Measurements from ENCODE around the gene RALY.

RALY gene

GRCh38 chr20:34082232-34082887 lies 88.6 kb downstream of the RALY start:
- no peak for DNase-seq

DNA sequence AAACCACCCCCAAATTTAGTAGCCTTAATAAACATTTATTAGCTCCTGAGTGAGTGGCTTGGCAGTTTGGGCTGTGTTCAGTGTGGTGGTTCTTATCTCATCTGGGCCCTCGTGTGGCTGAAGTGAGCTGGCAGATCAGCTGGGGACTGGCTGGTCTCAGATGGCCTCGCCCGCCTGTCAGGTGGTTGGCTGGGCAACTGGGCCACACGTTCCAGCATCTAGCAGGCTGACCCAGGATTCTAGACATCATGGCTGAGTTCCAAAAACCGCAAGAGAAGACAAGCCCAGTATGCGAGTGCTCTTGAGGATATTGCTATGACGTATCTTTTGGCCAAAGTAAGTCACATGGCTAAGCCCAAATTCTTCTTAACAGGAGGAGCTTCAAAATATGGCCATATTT lies 89.4 kb downstream of the RALY start:
- DNase-seq: peak in 1 of 2 donors; percentile 2

- no peak for DNase-seq
Observed at GRCh38 chr20:34083781-34084180, 90.1 kb downstream of the RALY start.

GRCh38 chr20:34084227-34084923 lies 90.7 kb downstream of the RALY start:
- no peak for DNase-seq

DNA sequence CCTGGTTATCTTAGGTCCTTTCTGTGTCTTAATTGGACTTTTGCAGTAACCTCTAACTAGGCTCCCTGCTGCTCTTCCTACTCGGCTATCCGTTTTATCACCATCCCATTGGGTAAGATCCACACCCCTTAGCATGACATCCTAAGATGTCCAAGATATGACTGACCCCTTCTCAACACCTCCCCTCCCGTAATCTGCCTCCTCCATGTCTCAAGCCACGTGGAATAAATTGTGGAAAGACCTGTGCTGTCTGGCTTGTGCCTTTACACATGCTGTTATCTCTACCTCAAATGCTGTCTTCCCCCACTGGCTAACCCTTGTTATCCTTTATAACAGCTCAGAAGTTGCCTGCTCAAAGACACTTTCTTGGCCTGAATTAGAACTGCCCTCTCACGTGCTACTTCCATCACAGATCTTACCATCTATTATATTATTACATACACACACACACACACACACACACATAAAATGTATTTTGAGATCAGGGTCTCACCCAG lies 91.9 kb downstream of the RALY start:
- DNase-seq: no peak

GRCh38 chr20:34088305-34089174 lies 94.8 kb downstream of the RALY start:
- DNase-seq: no peak

- DNase-seq: no peak
Observed at GRCh38 chr20:34089175-34089479, 95.4 kb downstream of the RALY start.

GRCh38 chr20:34089655-34090345 lies 96.1 kb downstream of the RALY start:
- no peak for DNase-seq

DNA sequence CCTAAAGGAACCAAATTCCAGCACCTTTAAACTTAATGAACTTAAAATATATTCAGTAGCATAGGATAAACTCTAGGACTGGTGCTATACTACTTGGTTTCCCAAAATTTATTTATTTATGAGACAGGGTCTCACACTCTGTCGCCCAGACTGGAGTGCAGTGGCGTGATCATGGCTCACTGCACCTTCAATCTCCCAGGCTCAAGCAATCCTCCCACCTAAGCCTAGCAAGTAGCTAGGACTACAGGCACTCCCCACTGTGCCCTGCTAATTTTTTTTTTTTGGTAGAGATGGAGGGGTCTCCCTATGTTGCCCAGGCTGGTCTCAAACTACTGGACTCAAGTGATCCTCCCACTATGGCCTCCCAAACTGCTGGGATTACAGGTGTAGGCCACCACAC lies 96.9 kb downstream of the RALY start:
- DNase-seq: no peak

GRCh38 chr20:34091637-34092200 lies 98.0 kb downstream of the RALY start:
- DNase-seq: no peak

DNA sequence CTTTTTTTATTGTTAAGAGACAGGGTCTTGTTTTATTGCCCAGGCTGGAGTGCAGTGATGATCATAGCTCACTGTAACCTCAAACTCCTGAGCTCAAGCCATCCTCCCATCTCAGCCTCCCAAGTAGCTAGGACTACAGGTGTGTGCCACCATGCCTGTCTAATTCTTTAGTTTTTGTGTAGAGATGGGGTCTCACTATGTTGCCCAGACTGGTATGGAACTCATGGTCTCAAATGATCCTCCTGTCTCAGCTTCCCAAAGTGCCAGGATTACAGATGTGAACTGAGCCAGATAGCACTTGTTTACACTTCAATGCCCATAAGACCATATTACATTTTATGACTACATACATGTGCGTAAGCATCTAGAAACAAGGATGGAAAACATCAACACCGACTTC lies 100.2 kb downstream of the RALY start:
- no peak for DNase-seq

DNA sequence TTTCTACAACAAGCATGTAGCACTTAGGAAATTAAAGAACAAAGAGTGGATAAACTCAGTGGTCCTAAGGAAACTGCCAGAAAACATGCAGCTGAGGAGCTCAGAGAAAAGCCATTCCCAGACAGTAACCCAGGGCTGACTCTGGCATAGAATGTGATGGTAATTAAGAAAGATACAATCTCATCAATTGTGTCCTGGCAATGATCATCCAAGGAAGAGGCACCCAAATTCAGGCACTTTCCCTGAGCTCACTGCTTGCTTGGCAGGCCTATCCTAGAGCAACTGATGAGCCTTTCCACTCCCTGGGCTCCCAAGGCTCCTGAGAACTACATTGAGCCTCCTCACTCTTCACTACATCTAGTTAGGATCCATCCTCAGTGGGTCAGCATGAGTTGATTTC lies 102.1 kb downstream of the RALY start:
- no peak for DNase-seq

GRCh38 chr20:34096699-34097444 lies 103.2 kb downstream of the RALY start:
- no peak for DNase-seq

GRCh38 chr20:34098570-34098969 lies 104.9 kb downstream of the RALY start:
- DNase-seq: no peak

DNA sequence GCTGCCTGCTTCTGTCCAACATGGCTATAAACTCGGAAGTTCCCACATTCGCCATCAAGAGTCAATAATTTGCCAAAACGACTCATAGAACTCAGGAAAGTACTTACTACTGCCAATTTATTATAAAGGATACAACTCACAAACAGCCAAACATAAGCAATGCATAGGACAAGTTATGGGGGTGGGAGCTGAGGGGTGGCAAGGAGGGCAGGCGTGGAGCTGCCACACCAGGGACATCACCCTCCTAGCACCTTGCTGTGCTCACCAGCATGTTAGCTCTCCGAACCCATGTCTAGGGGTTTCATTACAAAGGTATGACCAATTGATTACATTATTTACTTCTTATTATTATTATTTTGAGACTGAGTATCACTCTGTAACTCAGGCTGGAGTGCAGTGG lies 106.0 kb downstream of the RALY start:
- no peak for DNase-seq

DNA sequence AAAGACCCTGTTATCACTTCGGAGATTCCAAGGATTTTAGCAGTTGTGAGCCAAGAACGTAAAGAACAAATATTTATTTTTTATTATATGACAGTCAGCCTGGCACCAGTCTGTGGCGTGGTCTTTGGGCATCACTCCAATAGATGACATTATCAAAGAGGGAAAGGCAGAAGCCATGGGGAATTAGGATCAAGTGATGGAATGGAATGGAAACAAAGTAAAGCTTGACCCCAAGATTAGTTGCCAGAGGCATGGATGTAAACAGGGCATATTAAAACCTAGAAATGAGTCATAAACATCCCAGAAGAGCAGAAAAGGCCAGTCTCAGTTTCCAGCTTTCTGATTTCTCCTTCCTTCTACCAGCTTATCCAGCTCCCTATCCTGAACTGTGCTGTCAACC lies 106.9 kb downstream of the RALY start:
- no peak for DNase-seq

GRCh38 chr20:34102342-34102741 lies 108.6 kb downstream of the RALY start:
- DNase-seq: no peak

DNA sequence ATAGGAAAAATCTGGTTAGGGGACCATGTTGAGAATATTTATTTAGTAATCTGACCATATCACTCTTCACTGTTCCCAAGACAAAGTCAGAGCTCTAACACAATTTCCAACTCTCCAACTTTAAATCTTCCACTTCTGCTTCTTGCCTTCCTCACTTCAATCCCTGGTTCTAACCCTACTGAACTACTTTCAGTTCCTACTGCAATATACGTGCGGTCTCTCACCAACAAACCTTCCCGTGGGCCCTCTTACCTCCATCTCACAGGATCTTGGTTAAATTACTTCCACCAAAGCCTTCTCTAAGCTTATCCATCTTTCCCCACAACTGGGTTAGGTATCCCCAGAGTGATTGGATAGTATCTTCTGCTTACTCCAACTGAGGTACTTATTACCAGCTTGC lies 110.3 kb downstream of the RALY start:
- DNase-seq: no peak

DNA sequence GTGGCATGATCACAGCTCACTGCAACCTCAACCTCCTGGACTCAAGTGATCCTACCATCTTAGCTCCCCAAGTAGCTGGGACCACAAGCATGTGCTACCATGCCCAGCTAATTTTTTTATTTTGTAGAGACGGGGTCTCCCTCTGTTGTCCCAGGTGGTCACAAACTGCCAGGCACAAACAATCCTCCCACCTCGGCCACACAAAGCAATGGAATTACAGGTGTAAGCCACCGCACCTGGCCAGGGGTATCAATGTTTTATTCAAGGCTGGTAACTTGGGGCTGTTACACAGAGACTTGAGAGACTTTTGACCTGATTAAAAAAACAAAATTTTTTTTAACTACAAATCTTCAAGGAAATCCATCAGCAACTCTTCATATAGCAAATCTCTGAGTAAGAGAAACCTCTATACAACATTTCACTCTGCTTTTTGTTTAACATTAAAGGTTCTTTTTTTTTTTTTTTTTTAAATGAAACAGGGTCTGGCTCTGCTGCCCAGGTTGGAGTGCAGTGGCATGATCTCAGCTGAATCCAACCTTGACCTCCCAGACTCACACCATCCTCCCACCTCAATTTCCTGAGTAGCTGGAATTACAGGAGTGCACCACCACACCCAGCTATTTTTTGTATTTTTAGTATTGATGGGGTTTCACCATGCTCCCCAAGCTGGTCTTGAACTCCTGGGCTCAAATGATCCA lies 112.4 kb downstream of the RALY start:
- DNase-seq: no peak

DNA sequence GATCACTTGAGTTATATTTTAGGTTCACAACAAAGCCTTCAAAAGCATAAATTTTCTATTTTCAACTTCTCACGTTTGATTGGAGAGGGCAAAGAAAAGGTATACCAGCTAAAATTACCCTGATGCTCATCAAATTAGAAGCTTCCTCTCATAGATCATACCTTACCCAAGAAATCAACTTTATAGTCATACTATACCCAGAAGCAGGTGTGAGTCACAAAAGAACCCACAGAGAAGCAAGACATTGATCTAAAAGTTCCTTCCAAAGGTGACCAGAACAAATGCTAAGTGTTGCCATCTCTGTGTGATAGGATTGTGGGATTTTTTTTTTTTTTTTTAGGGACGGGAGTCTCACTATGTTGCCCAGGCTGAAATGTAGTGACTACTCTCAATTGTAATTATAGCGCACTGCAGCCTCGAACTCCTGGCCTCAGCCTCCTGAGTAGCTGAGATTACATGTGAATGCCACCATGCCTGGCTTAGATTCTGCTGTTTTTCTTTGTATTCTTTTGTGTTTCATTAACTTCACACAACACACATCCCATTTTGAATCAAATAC lies 115.0 kb downstream of the RALY start:
- DNase-seq: no peak

- no peak for DNase-seq
Observed at GRCh38 chr20:34109442-34109841, 115.7 kb downstream of the RALY start.
